Epithelial cell of esophagus (primary cell): ENCODE results near the gene SYPL2.
A peak's percentile ranks its signal among the peaks of the same experiment; 100 is the strongest.

Experiments used
- DNase-seq: peaks from one replicate; pipeline ENCODE4 v3.0.0; 2010; ENCODE audit warnings: low read depth
- H3K4me3 ChIP-seq: 2 replicates; pipeline ENCODE4 v1.5.1; 2011; ENCODE audit warnings: mild to moderate bottlenecking, low read length, control low read depth
- CTCF ChIP-seq: IDR thresholded peaks from 2 replicates; pipeline ENCODE4 v1.5.1; 2011; ENCODE audit warnings: low read depth, mild to moderate bottlenecking, low read length, control low read depth, inconsistent platforms; ENCODE audit not compliant: insufficient read depth; ENCODE audit errors: missing control alignments

Gene SYPL2

GRCh38 chr1:109447524-109447923 lies 18.8 kb upstream of the SYPL2 start:
- no peak for TF ChIP-seq CTCF
- no peak for DNase-seq
- no peak overlapping the region for H3K4me3 ChIP-seq

GRCh38 chr1:109454497-109455133 lies 11.7 kb upstream of the SYPL2 start:
- DNase-seq: no peak
- no peak for TF ChIP-seq CTCF
- no peak overlapping the region for H3K4me3 ChIP-seq

DNA sequence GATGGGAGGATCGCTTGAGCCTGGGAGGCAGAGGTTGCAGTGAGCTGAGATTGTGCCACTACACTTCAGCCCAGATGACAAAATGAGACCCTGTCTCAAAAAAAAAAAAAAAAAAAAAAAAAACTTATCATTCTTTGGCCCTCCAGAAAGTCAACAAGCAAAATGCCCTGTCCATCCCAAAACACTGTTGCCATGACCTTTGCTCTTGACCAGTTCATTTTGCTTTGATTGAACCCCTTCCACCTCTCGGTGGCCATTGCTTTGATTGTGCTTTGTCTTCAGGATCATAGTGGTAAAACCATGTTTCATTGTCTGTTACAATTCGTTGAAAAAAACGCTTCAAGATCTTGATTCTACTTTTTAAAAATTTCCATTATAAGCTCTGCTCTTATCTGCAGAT lies 8.5 kb upstream of the SYPL2 start:
- no peak for TF ChIP-seq CTCF
- no peak overlapping the region for H3K4me3 ChIP-seq
- DNase-seq: no peak

- H3K4me3 ChIP-seq: peak overlapping the region; percentile 32
- TF ChIP-seq CTCF: no peak
- DNase-seq: no peak
Observed at GRCh38 chr1:109466125-109466451, 258 bp upstream of the SYPL2 start.

- no peak for DNase-seq
- H3K4me3 ChIP-seq: no peak overlapping the region
- no peak for TF ChIP-seq CTCF
Observed at GRCh38 chr1:109467301-109467777, 993 bp downstream of the SYPL2 start.

DNA sequence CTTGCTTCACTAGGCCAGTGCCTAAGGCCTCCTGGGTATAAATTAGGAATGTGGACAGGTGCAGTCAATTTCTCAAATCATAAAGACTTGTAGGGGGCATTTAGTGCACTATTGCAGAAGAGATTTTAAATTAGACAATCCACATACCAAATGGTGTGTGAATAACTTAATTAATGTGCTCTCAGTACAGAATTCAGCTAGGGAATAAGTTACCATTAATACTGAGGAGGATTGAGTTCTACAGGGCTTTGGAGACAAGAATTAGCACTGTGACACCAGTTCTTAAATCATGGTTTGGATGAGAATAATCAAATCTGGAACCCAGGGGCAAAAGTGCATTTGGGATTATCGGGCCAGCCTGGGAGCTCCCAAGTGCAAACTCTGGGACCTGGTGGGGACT lies 1.7 kb downstream of the SYPL2 start:
- TF ChIP-seq CTCF: no peak
- no peak overlapping the region for H3K4me3 ChIP-seq
- no peak for DNase-seq

GRCh38 chr1:109468903-109469302 lies 2.6 kb downstream of the SYPL2 start:
- no peak overlapping the region for H3K4me3 ChIP-seq
- no peak for DNase-seq
- TF ChIP-seq CTCF: no peak
